OCI-LY1 (cell line): ENCODE data around the gene CCL2.

Source experiments
- H2AFZ ChIP-seq: fragments of 200-600 bp; sonication (generic), shearing (Covaris generic); 2 replicates; pipeline ENCODE4 v1.6.0; 2014; ENCODE audit warnings: antibody characterized with exemption, mild to moderate bottlenecking, low read length
- H3F3A ChIP-seq: fragments of 200-600 bp; sonication (generic), shearing (Covaris generic); 2 replicates; pipeline ENCODE4 v1.6.0; 2014; ENCODE audit warnings: mild to moderate bottlenecking, antibody characterized with exemption, low read length, moderate library complexity; ENCODE audit not compliant: insufficient read depth
- H3K27ac ChIP-seq: fragments of 200-600 bp; sonication (generic); 2 replicates; pipeline ENCODE4 v1.5.1; 2014; ENCODE audit warnings: low read length, mixed run types, mild to moderate bottlenecking, low read depth; ENCODE audit not compliant: poor library complexity, severe bottlenecking
- H3K27me3 ChIP-seq: fragments of 200-600 bp; sonication (generic); 2 replicates; pipeline ENCODE4 v1.6.0; 2014; ENCODE audit warnings: antibody characterized with exemption, mild to moderate bottlenecking, low read length, moderate library complexity; ENCODE audit not compliant: insufficient read depth
- H3K36me3 ChIP-seq: fragments of 200-600 bp; sonication (generic); 2 replicates; pipeline ENCODE4 v1.6.1; 2014; ENCODE audit warnings: mild to moderate bottlenecking, antibody characterized with exemption, low read length, moderate library complexity, mixed read lengths; ENCODE audit not compliant: insufficient read depth
- H3K4me1 ChIP-seq: fragments of 200-600 bp; sonication (generic); 2 replicates; pipeline ENCODE4 v1.5.1; 2014; ENCODE audit warnings: mild to moderate bottlenecking, low read length, moderate library complexity; ENCODE audit not compliant: insufficient read depth, severe bottlenecking
- H3K4me2 ChIP-seq: fragments of 200-600 bp; sonication (generic), shearing (Covaris generic); 2 replicates; pipeline ENCODE4 v1.6.1; 2014; ENCODE audit warnings: low read length
- H3K4me3 ChIP-seq: fragments of 200-600 bp; sonication (generic); 2 replicates; pipeline ENCODE4 v1.5.1; 2014; ENCODE audit warnings: low read length, low read depth, mild to moderate bottlenecking, mixed read lengths; ENCODE audit not compliant: poor library complexity, severe bottlenecking
- H3K79me2 ChIP-seq: fragments of 200-600 bp; shearing (Covaris generic); 2 replicates; pipeline ENCODE4 v1.6.1; 2016; ENCODE audit warnings: mixed run types, low read length, mixed read lengths; ENCODE audit not compliant: insufficient read depth
- H3K9ac ChIP-seq: fragments of 200-600 bp; sonication (generic), shearing (Covaris generic); 2 replicates; pipeline ENCODE4 v1.6.1; 2014; ENCODE audit warnings: mild to moderate bottlenecking, low read length, mixed read lengths
- H3K9me2 ChIP-seq: fragments of 200-600 bp; sonication (generic), shearing (Covaris generic); 2 replicates; pipeline ENCODE4 v1.6.1; 2014; ENCODE audit warnings: low read depth, mild to moderate bottlenecking, low read length, mixed read lengths
- H3K9me3 ChIP-seq: fragments of 200-600 bp; shearing (Covaris generic); 2 replicates; pipeline ENCODE4 v1.6.1; 2014; ENCODE audit warnings: low read length, mixed read lengths
- H4K20me1 ChIP-seq: fragments of 200-600 bp; sonication (generic), shearing (Covaris generic); 2 replicates; pipeline ENCODE4 v1.6.0; 2016; ENCODE audit warnings: mild to moderate bottlenecking, low read length; ENCODE audit not compliant: insufficient read depth
- EZH2 ChIP-seq: fragments of 200-600 bp; sonication (generic), shearing (Covaris generic); IDR thresholded peaks from 2 replicates; pipeline ENCODE4 v1.8.0; 2017; ENCODE audit warnings: borderline replicate concordance, mixed run types, mild to moderate bottlenecking, antibody characterized with exemption, low read length, moderate library complexity, mixed read lengths
- TF ChIP-seq, protein P1 (sequence below): fragments of 200-600 bp; sonication (generic), shearing (Covaris generic); IDR thresholded peaks from 2 replicates; pipeline ENCODE4 v1.5.1; 2017; ENCODE audit warnings: mild to moderate bottlenecking, antibody characterized with exemption, low read length, moderate library complexity, mixed read lengths

CCL2 gene

DNA sequence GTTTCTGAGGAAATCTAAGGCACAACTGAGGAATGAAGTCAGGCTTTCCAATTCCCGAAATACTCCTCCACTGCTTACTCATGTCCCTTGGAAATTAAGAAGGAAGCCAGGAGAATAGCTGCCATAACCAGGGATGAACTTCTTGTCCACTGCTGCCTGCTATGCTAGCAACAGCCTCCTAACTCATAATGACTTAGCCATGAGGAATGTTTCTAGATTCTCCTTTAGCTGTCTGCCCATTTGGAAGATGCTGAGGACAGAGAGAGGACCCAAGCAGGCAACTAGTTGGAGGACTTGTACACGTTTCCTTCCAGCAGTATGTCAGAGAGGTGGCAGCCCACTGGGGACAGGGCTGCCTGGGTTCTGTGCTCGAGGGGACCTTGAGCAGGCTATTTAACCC is 939 bp upstream of the CCL2 start:
- Histone ChIP-seq H3K36me3 (no peaks in the 10 kb centered on the region), H3K4me3 (no peak overlapping the region), H3K4me2 (no peak overlapping the region), H3K4me1 (no peaks in the 10 kb centered on the region), H2AFZ (no peak overlapping the region), H3K79me2 (no peaks in the 10 kb centered on the region), H3K27ac (no peak overlapping the region), H4K20me1 (no peaks in the 10 kb centered on the region), H3F3A (no peaks in the 10 kb centered on the region), H3K9me3 (no peaks in the 10 kb centered on the region), H3K9ac (no peak overlapping the region), H3K9me2 (no peaks in the 10 kb centered on the region), H3K27me3 (no peaks in the 10 kb centered on the region)
- no peak for TF ChIP-seq EZH2
- TF ChIP-seq, protein P1, sequence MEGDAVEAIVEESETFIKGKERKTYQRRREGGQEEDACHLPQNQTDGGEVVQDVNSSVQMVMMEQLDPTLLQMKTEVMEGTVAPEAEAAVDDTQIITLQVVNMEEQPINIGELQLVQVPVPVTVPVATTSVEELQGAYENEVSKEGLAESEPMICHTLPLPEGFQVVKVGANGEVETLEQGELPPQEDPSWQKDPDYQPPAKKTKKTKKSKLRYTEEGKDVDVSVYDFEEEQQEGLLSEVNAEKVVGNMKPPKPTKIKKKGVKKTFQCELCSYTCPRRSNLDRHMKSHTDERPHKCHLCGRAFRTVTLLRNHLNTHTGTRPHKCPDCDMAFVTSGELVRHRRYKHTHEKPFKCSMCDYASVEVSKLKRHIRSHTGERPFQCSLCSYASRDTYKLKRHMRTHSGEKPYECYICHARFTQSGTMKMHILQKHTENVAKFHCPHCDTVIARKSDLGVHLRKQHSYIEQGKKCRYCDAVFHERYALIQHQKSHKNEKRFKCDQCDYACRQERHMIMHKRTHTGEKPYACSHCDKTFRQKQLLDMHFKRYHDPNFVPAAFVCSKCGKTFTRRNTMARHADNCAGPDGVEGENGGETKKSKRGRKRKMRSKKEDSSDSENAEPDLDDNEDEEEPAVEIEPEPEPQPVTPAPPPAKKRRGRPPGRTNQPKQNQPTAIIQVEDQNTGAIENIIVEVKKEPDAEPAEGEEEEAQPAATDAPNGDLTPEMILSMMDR = no peak

GRCh38 chr17:34255381-34255732 is 272 bp downstream of the CCL2 start:
- no peak overlapping the region for H3K9ac ChIP-seq
- no peak for TF ChIP-seq EZH2
- TF ChIP-seq, protein P1 = no peak
- no peaks in the 10 kb centered on the region for H3K27me3 ChIP-seq
- no peaks in the 10 kb centered on the region for H3K79me2 ChIP-seq
- no peaks in the 10 kb centered on the region for H3K9me2 ChIP-seq
- H3K4me3 ChIP-seq = no peak overlapping the region
- H3K4me2 ChIP-seq = no peak overlapping the region
- no peaks in the 10 kb centered on the region for H3K36me3 ChIP-seq
- no peak overlapping the region for H2AFZ ChIP-seq
- H4K20me1 ChIP-seq = no peaks in the 10 kb centered on the region
- H3K4me1 ChIP-seq = no peaks in the 10 kb centered on the region
- H3K9me3 ChIP-seq = no peaks in the 10 kb centered on the region
- no peak overlapping the region for H3K27ac ChIP-seq
- H3F3A ChIP-seq = no peaks in the 10 kb centered on the region

DNA sequence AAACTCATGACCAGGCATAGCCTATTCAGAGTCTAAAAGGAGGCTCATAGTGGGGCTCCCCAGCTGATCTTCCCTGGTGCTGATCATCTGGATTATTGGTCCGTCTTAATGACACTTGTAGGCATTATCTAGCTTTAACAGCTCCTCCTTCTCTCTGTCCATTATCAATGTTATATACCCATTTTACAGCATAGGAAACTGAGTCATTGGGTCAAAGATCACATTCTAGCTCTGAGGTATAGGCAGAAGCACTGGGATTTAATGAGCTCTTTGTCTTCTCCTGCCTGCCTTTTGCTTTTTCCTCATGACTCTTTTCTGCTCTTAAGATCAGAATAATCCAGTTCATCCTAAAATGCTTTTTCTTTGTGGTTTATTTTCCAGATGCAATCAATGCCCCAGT is 756 bp downstream of the CCL2 start:
- Histone ChIP-seq H3K9me2 (no peaks in the 10 kb centered on the region), H3F3A (no peaks in the 10 kb centered on the region), H3K4me2 (no peak overlapping the region), H3K36me3 (no peaks in the 10 kb centered on the region), H3K27ac (no peak overlapping the region), H2AFZ (no peak overlapping the region), H4K20me1 (no peaks in the 10 kb centered on the region), H3K4me3 (no peak overlapping the region), H3K9ac (no peak overlapping the region), H3K9me3 (no peaks in the 10 kb centered on the region), H3K4me1 (no peaks in the 10 kb centered on the region), H3K27me3 (no peaks in the 10 kb centered on the region), H3K79me2 (no peaks in the 10 kb centered on the region)
- TF ChIP-seq EZH2 = no peak
- TF ChIP-seq, protein P1 = no peak
